ENCODE results near the gene TPMT.

The TPMT gene

DNA sequence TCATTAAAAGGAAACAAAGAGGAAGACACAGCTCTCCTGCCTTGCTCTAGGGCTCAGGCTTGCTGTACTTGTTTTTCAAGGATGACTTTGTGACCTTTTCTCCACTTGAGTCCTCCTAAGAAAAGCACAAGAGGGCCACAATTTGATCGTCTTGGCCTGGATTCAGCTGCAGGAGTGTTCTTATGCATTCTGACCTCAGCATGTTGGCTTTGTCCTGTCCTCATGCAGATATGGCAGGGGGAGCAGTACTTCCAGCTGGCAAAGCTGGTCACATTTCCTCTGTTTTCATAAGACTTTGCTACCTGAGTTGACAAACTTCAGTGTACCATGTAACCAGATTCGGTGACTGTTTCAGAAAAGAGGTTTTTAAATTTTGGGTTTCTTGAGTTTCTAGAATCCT, 31.2 kb upstream of the TPMT start:
- no peak for TF ChIP-seq CTCF (IDR thresholded peaks at IDR 0.05; ENCODE audit: insufficient read depth, low read length, missing control alignments)
- no peak overlapping the region for H3K4me3 ChIP-seq (ENCODE audit: low read depth, low read length)
- POLR2A ChIA-PET = no interaction called here
- CTCF ChIA-PET = no interaction called here
- no peak for DNase-seq (ENCODE audit: low read depth, low spot score)

- TF ChIP-seq CTCF (IDR thresholded peaks at IDR 0.05; ENCODE audit: insufficient read depth, low read length, missing control alignments) = no peak
- H3K4me3 ChIP-seq (ENCODE audit: low read depth, low read length) = no peak overlapping the region
- no peak for DNase-seq (ENCODE audit: low read depth, low spot score)
- POLR2A ChIA-PET = no interaction called here
- CTCF ChIA-PET = no interaction called here
Observed at GRCh38 chr6:18185624-18186023, 30.7 kb upstream of the TPMT start.

- TF ChIP-seq CTCF (IDR thresholded peaks at IDR 0.05; ENCODE audit: insufficient read depth, low read length, missing control alignments) = no peak
- ChIA-PET POLR2A (no interaction called here), CTCF (no interaction called here)
- no peak for DNase-seq (ENCODE audit: low read depth, low spot score)
- H3K4me3 ChIP-seq (ENCODE audit: low read depth, low read length) = no peak overlapping the region
Observed at GRCh38 chr6:18183766-18184165, 28.9 kb upstream of the TPMT start.

DNA sequence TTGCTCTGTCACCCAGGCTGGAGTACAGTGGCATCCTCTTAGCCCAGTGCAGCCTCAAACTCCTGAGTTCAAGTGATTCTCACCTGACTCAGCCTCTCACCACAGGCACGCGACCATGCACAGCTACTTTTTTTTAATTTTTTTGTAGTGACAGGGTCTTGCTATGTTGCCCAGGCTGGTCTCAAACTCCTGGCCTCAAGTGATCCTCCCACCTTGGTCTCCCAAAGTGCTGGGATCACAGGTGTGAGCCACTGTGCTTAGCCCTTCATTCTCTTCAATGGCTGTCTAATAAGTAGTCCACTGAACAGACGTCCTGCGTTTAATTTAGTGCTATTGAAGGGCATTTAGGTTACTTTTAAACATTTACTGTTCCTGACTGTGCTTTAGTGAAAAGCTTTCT, 27.7 kb upstream of the TPMT start:
- POLR2A ChIA-PET = no interaction called here
- H3K4me3 ChIP-seq (ENCODE audit: low read depth, low read length) = no peak overlapping the region
- CTCF ChIA-PET = no interaction called here
- no peak for TF ChIP-seq CTCF (IDR thresholded peaks at IDR 0.05; ENCODE audit: insufficient read depth, low read length, missing control alignments)
- DNase-seq (ENCODE audit: low read depth, low spot score) = no peak

- no peak for TF ChIP-seq CTCF (IDR thresholded peaks at IDR 0.05; ENCODE audit: insufficient read depth, low read length, missing control alignments)
- no peak overlapping the region for H3K4me3 ChIP-seq (ENCODE audit: low read depth, low read length)
- CTCF ChIA-PET = no interaction called here
- no peak for DNase-seq (ENCODE audit: low read depth, low spot score)
- POLR2A ChIA-PET = no interaction called here
Observed at GRCh38 chr6:18179770-18180356, 25.0 kb upstream of the TPMT start.

DNA sequence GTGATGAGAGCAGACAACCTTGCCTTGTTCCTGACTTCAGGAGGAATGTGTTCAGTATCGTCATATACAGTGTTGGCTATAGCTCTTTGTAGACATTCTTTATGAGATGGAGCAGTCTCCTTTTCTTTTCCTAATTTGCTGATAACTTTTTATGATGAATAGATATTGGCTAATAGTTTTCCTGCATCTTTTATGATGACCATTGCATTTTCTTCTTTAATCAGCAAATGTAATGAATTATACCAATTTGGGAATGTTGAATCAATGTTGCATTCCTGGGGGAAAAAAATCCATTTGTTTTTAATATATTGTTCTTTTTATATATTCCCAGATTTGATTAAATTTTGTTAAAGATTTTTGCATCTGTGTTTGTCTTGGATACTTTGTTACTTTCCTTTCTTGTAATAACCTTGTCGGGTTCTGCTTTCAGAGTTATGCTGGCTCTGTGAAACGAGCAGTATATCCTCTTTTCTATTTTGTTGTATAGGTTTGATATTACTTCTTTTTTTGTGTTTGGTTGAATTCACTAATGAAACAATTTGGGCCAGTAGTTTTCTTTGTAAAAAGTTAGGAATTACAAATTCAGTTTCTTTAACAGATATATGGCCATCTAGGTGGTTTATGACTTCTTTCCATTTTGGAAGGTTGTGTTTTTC, 24.2 kb upstream of the TPMT start:
- no peak overlapping the region for H3K4me3 ChIP-seq (ENCODE audit: low read depth, low read length)
- no peak for DNase-seq (ENCODE audit: low read depth, low spot score)
- ChIA-PET POLR2A (no interaction called here), CTCF (no interaction called here)
- no peak for TF ChIP-seq CTCF (IDR thresholded peaks at IDR 0.05; ENCODE audit: insufficient read depth, low read length, missing control alignments)
